IPS DF 6.9 (cell line): ENCODE results near the gene PRG2.

Experiments
- DNase-seq: peaks from one replicate; pipeline ENCODE4 v3.0.0-alpha.2; 2013; ENCODE audit warnings: low read depth, low spot score
- H3K27ac ChIP-seq: one replicate; pipeline ENCODE4 v1.5.1; 2013; ENCODE audit warnings: low read length, control low read depth
- H3K27me3 ChIP-seq: 2 replicates; pipeline ENCODE4 v1.6.1; 2013; ENCODE audit warnings: mild to moderate bottlenecking, low read length; ENCODE audit not compliant: control insufficient read depth, insufficient read depth
- H3K36me3 ChIP-seq: 2 replicates; pipeline ENCODE4 v1.6.1; 2013; ENCODE audit warnings: low read length; ENCODE audit not compliant: control insufficient read depth, insufficient read depth
- H3K4me1 ChIP-seq: 2 replicates; pipeline ENCODE4 v1.6.1; 2013; ENCODE audit warnings: low read length; ENCODE audit not compliant: control insufficient read depth, insufficient read depth
- H3K4me3 ChIP-seq: 2 replicates; pipeline ENCODE4 v1.5.1; 2013; ENCODE audit warnings: mild to moderate bottlenecking, low read length
- H3K9me3 ChIP-seq: 2 replicates; pipeline ENCODE4 v1.6.1; 2013; ENCODE audit warnings: low read length, inconsistent platforms; ENCODE audit not compliant: control insufficient read depth, insufficient read depth
- WGBS: extraction: QIAGEN DNeasy Blood & Tissue Kit; methylation state at CpG from one replicate; pipeline ENCODE4 v1.1.7; 2013; ENCODE audit warnings: mixed read lengths, missing lambda C conversion rate; ENCODE audit not compliant: insufficient read length, insufficient coverage; 5-methylcytosine and 5-hydroxymethylcytosine counted together

Gene PRG2

DNA sequence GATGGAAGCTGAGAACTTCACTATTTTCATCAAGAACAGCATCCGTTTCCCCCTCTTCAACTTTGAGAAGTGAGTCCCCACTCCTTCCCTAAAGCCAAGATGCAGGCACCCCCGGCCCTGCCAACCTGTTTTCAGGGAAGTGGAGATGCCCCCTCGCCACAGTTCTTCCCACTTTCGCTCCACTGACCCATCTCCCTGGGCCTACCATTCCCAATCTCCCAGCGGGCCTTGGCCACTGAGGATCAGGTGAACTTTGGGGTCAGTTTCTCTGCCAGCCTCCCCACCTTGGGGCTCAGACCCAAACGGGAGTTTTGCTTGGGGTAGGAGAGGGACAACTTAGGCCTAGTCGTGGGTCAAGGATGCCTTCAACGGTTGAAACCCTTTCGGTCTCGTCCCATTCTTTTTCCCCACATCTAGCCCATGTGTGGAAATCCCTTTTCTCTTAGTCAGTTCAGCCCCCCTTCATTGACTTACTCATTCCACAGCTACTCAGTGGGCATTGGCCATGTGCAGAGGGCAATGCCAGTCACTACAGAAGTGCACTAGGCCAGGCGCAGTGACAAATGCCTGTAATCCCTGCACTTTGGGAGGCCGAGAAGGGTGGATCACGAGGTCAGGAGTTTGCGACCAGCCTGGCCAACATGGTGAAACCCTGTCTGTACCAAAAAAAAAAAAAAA lies 41.7 kb downstream of the PRG2 start:
- Histone ChIP-seq H3K27me3 (no peaks in the 10 kb centered on the region), H3K4me1 (no peaks in the 10 kb centered on the region; the same call in 1 of the 2 replicates), H3K9me3 (no peaks in the 10 kb centered on the region), H3K4me3 (no peak overlapping the region), H3K27ac (no peak overlapping the region), H3K36me3 (no peaks in the 10 kb centered on the region)
- no peak for DNase-seq
- WGBS: no CpG with 5 or more reads among the region's 14 CpGs

DNA sequence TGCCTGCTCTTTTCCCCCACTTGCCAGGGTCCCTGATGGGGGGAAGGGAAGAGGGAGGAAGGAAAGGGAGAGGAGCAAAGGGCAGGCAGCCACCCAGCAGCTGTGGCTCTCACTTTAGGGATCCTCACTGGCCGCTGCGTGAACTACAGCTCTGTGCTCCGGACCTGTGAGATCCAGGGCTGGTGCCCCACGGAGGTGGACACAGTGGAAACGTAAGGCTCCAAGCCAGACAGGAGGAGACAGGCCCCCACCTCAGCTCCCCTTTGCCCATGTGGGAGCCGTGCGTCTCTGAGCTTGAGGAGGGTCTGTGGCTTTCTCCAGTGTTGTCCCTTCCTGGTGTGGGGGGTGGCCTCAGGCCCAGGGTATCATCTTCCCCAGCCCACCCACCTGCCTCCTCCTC lies 42.4 kb downstream of the PRG2 start:
- no peaks in the 10 kb centered on the region; the same call in 1 of the 2 replicates for H3K4me1 ChIP-seq
- H3K36me3 ChIP-seq: no peaks in the 10 kb centered on the region
- H3K9me3 ChIP-seq: no peaks in the 10 kb centered on the region
- WGBS: no CpG with 5 or more reads among the region's 7 CpGs
- H3K4me3 ChIP-seq: no peak overlapping the region
- DNase-seq: no peak
- no peak overlapping the region for H3K27ac ChIP-seq
- H3K27me3 ChIP-seq: no peaks in the 10 kb centered on the region

DNA sequence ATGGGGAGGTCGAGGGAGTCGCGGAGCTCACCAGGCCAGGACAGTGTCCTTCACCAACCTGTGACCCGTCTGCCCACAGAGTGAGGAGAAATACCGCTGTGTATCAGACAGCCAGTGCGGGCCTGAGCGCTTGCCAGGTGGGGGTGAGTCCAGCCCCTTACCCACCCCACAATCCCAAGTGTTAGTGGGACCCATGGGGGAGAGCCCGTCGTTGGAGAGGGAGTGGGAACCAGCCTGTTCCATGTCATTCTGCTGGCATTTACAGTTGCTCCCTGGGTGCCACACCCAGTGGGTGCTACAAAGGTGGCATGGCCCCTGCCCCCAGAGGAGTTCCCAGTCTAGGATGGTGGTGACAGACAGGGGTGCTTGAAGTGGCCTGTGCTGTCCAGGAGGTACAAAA lies 43.1 kb downstream of the PRG2 start:
- WGBS: no CpG with 5 or more reads among the region's 9 CpGs
- Histone ChIP-seq H3K27ac (no peak overlapping the region), H3K27me3 (no peaks in the 10 kb centered on the region), H3K36me3 (no peaks in the 10 kb centered on the region), H3K4me3 (no peak overlapping the region), H3K4me1 (no peaks in the 10 kb centered on the region; the same call in 1 of the 2 replicates), H3K9me3 (no peaks in the 10 kb centered on the region)
- no peak for DNase-seq

DNA sequence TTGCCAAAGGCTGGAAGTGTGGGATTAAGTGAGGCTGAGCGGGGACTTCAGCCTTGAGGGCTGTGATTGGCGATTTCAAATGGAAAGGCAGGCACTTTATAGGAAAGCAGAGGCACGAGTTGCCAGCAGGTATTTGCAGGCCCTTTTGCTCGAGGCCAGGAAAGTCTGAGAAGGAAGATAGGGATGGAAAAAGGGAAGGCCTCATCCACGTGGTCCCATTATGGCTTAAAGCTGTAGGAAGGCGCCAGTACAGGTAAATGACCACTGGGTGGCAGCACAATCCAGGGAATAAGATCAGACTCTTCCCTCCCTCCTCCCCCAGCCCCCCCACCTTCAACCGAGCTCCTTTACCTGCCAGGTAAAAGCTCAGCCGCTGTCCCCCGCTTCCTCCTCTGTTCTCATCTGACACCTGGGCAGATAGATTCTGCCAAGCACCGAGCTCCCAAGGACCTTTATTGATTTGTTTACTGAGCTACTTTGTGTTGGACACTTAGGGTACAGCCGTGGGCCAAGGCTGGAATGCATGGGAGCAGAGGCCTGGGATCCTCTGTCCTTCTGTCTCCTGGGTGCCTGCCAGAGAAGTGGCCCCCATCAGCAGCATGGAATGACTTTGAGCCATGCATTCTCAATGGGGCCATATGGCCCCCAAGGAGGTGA lies 44.8 kb downstream of the PRG2 start:
- Histone ChIP-seq H3K27ac (no peak overlapping the region), H3K27me3 (no peaks in the 10 kb centered on the region), H3K36me3 (no peaks in the 10 kb centered on the region), H3K9me3 (no peaks in the 10 kb centered on the region), H3K4me3 (no peak overlapping the region), H3K4me1 (no peaks in the 10 kb centered on the region; the same call in 1 of the 2 replicates)
- no peak for DNase-seq
- WGBS: no CpG with 5 or more reads among the region's 11 CpGs

DNA sequence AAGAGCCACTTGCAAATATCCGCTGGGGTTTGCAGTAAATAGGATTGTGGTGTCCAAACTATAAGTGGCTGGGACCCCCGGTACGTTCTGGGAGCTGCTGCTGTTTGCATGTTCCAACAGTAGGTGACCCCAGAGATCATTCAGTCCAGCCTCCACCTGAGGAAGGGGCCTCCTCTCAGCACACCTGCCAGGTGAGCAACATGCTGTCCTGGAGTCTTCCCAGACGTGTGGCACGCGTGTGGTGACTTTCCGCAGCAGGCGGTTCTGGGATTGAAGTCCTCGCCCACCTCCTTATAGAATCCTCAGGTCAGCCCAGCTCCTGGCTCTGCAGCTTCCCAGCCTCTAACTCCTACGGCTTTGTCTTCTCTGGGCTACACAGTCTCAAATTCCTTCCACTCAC lies 45.6 kb downstream of the PRG2 start:
- DNase-seq: no peak
- Histone ChIP-seq H3K27ac (no peak overlapping the region), H3K4me3 (no peak overlapping the region), H3K9me3 (no peaks in the 10 kb centered on the region), H3K36me3 (no peaks in the 10 kb centered on the region), H3K27me3 (no peaks in the 10 kb centered on the region), H3K4me1 (no peaks in the 10 kb centered on the region; the same call in 1 of the 2 replicates)
- WGBS: no CpG with 5 or more reads among the region's 10 CpGs

DNA sequence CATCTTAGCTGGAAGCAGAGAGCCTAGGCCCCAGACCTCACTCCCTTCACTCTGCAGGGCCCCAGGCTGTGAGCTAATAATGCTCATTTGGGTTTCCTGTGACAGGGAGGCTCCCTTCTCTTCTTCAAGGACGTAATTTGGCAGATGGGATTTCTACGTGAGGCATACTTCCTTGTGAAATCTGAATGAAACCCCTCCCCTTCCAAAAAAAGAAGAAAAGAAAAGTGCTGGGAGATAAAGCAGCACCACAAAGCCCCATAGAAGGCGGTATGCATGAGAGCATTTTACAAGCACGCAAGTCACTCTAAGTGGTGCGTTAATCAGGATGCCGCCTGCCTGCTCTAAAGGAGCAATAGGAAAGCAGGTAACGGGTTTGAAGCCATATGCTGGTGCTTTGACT lies 46.6 kb downstream of the PRG2 start:
- H3K27me3 ChIP-seq: no peaks in the 10 kb centered on the region
- H3K36me3 ChIP-seq: no peaks in the 10 kb centered on the region
- no CpG with 5 or more reads among the region's 7 CpGs for WGBS
- no peak overlapping the region for H3K27ac ChIP-seq
- H3K9me3 ChIP-seq: no peaks in the 10 kb centered on the region
- no peak for DNase-seq
- no peak overlapping the region for H3K4me3 ChIP-seq
- H3K4me1 ChIP-seq: no peaks in the 10 kb centered on the region

DNA sequence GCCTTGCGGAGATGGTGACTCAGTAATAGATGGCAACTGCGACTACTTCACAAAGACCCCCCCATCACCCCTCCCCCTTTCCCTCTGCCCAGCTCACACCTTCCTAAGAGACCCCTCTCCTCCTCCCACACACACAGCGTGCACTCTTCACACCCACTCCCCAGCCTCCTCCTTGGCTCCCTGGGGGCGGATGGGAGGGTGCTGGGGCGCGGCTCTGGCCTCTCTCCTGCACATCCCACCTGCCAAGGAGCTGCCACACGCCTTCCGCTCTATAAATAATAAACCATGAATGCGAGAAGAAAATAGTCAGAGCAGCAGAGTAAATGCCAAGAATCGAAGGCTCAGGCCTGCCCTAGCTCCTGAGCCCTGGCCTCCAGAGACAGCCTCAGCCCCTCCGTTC lies 47.7 kb downstream of the PRG2 start:
- Histone ChIP-seq H3K4me3 (no peak overlapping the region), H3K27me3 (no peaks in the 10 kb centered on the region), H3K9me3 (no peaks in the 10 kb centered on the region), H3K27ac (no peak overlapping the region), H3K4me1 (no peaks in the 10 kb centered on the region), H3K36me3 (no peaks in the 10 kb centered on the region)
- DNase-seq: no peak
- no CpG with 5 or more reads among the region's 11 CpGs for WGBS

DNA sequence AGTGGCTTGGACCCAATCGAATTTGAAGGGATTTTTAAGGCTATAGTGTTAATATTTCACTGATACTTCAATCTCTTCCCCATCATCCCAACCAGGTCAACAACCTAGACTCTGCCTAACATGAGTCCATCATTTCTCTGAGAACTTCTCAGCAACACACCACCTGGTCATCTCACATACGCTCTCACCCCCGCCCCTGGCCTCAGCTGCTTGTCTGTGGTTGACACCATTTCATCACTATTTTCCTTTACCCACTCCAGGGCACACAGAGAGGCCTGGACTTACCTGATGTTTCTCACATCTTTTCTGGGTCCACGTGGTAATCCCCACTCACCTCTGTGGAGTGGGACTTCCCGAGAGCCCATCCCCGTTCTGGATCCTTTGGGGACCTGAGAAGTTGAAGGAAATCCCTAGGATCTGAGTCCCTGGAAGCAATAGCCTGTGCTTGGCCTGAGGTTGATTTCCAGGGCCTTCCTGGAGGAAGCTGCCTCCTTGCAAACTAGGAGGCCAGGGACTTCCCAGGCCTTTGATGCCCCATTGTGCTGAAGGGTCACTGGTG lies 49.1 kb downstream of the PRG2 start:
- no peak for DNase-seq
- no peaks in the 10 kb centered on the region for H3K36me3 ChIP-seq
- no CpG with 5 or more reads among the region's 6 CpGs for WGBS

DNA sequence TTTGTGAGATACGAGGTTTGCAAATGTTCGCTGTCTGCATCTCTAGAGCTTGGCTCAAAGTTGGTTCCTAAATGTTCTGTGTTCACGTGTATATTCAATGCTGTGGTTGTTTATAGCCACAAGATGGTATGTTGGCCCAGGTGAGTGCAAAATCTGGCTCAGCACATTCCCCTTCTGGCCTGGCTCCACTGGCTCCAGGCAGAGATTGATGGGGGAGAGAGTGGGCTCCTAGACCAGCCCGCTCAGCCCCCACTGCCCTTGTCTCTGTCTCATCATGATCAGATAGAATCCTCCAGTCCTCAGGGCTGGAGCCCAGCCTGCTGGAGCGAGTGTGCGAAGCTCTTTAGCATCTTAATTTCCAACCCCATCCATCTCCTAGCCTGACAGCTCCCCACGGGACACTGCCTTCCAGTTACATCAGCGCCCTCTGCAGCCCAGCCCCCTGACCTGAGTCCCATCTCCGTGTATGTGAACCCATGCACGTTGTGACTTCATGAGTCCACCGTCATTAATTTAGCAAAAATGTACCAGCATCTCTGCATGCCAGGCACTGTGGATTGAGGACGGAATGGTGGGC lies 50.3 kb downstream of the PRG2 start:
- H3K9me3 ChIP-seq: no peaks in the 10 kb centered on the region
- no peaks in the 10 kb centered on the region for H3K27me3 ChIP-seq
- DNase-seq: no peak
- no CpG with 5 or more reads among the region's 12 CpGs for whole genome bisulfite sequencing
- H3K4me1 ChIP-seq: no peaks in the 10 kb centered on the region
- H3K36me3 ChIP-seq: no peaks in the 10 kb centered on the region
- H3K27ac ChIP-seq: no peak overlapping the region
- no peak overlapping the region for H3K4me3 ChIP-seq

More for the DNA sequence above, 49.1 kb downstream of the PRG2 start:
- no peak overlapping the region for H3K27ac ChIP-seq
- H3K4me1 ChIP-seq: no peaks in the 10 kb centered on the region
- no peaks in the 10 kb centered on the region for H3K9me3 ChIP-seq
- no peaks in the 10 kb centered on the region for H3K27me3 ChIP-seq
- H3K4me3 ChIP-seq: no peak overlapping the region

DNA sequence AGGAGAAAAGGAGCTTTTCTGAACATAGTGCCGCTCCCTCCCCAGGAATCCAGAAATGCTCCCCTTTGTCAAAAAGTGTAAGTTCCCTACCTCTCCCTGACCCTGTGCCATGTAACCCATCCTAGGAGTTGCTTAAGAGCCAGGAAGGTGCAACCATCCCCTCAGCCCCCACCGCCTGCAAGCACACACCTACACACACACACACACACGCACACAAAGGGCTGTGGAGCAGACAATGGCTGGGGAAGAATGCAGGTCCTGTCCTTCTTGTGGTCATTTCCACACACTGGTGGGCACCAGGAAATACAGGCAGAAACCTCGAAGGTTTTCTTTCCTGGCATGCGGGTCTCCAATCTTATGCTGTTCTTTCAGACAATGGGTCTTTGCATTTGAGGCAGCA lies 51.1 kb downstream of the PRG2 start:
- no peak for DNase-seq

More for the DNA sequence above, 51.1 kb downstream of the PRG2 start:
- H3K27ac ChIP-seq: no peak overlapping the region
- WGBS: no CpG with 5 or more reads among the region's 5 CpGs
- H3K4me1 ChIP-seq: 0 out of 2 replicates have a peak, but pooled peaks cover 1% of the 10 kb centered on the region
- no peak overlapping the region for H3K4me3 ChIP-seq
- H3K36me3 ChIP-seq: no peaks in the 10 kb centered on the region
- no peaks in the 10 kb centered on the region for H3K27me3 ChIP-seq
- no peaks in the 10 kb centered on the region for H3K9me3 ChIP-seq
